HL-60 (cell line): ENCODE data around the gene NALCN.

Experiments used
- DNase-seq, 2 experiments: peaks; one replicate each; pipeline ENCODE4 v3.0.0-alpha.2; 2010 to 2020; ENCODE audit warnings: low read depth in 1 of 2, low spot score in 1 of 2
- H3K27ac ChIP-seq: fragments of 250-450 bp; sonication (Bioruptor Pico); replicated peaks from 2 replicates; pipeline ENCODE4 v1.5.1; 2020; ENCODE audit warnings: mild to moderate bottlenecking, moderate library complexity
- H3K27me3 ChIP-seq: fragments of 250-450 bp; sonication (Bioruptor Pico); 2 replicates; pipeline ENCODE4 v1.5.1; 2021; ENCODE audit warnings: mild to moderate bottlenecking, moderate library complexity; ENCODE audit not compliant: insufficient read depth, poor library complexity, severe bottlenecking
- H3K4me3 ChIP-seq: replicated peaks from 2 replicates; pipeline ENCODE4 v1.5.1; 2011; ENCODE audit warnings: mild to moderate bottlenecking, control low read depth, low read length; ENCODE audit not compliant: insufficient read depth
- GABPA ChIP-seq: IDR thresholded peaks from 2 replicates; pipeline ENCODE4 v1.6.1; 2012; ENCODE audit warnings: low read depth
- POLR2AphosphoS5 ChIP-seq: IDR thresholded peaks from 2 replicates; pipeline ENCODE4 v1.6.1; 2012; ENCODE audit warnings: low read depth
- SPI1 ChIP-seq: IDR thresholded peaks from 2 replicates; pipeline ENCODE4 v1.6.1; 2012; ENCODE audit warnings: low read depth, mild to moderate bottlenecking, borderline replicate concordance
- TF ChIP-seq, protein P1 (sequence below): IDR thresholded peaks from one replicate; pipeline ENCODE4 v1.5.1; 2011; ENCODE audit warnings: low read length, control low read depth, inconsistent platforms; ENCODE audit not compliant: insufficient read depth
- TF ChIP-seq, protein P2 (sequence below): IDR thresholded peaks from 2 replicates; pipeline ENCODE4 v1.6.1; 2012; ENCODE audit warnings: low read depth; ENCODE audit not compliant: insufficient replicate concordance

The NALCN gene

DNA sequence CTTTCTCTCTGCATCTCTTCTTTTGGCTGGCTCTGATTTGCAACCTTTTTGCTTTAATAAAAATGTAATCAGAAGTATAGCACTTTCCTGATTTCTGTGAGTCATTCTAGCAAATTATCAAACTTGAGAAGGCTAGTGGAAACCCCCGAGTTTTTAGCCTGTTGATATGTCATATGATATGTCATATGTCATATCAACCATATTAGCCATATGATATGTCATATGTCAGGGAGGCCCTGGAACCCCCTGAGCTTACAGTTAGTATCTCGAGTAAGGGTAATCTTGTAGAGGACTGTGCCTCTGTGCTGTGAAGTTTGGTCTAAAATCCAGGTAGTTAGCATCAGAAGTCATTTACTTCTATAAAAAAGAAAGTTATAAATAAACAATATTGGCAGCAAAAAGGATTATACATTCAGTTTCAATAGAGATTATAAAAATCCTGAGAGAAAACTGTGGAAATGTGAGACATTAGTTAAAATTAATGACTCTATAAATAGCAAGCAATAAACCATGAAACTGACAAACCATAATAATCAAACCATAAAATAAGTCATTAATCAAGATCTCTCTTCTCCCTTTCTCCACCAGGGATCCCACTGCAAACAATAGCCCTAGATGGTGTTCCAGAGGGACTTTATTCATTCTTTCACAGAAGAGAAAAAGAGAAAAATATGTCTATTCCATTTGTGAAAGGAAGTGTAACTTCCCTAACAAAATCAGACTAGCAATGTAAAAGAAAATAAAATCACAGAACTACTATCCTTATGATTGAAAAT, 167.4 kb downstream of the NALCN start:
- TF ChIP-seq, protein P1, sequence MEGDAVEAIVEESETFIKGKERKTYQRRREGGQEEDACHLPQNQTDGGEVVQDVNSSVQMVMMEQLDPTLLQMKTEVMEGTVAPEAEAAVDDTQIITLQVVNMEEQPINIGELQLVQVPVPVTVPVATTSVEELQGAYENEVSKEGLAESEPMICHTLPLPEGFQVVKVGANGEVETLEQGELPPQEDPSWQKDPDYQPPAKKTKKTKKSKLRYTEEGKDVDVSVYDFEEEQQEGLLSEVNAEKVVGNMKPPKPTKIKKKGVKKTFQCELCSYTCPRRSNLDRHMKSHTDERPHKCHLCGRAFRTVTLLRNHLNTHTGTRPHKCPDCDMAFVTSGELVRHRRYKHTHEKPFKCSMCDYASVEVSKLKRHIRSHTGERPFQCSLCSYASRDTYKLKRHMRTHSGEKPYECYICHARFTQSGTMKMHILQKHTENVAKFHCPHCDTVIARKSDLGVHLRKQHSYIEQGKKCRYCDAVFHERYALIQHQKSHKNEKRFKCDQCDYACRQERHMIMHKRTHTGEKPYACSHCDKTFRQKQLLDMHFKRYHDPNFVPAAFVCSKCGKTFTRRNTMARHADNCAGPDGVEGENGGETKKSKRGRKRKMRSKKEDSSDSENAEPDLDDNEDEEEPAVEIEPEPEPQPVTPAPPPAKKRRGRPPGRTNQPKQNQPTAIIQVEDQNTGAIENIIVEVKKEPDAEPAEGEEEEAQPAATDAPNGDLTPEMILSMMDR: no peak
- TF ChIP-seq SPI1: no peak
- TF ChIP-seq, protein P2, sequence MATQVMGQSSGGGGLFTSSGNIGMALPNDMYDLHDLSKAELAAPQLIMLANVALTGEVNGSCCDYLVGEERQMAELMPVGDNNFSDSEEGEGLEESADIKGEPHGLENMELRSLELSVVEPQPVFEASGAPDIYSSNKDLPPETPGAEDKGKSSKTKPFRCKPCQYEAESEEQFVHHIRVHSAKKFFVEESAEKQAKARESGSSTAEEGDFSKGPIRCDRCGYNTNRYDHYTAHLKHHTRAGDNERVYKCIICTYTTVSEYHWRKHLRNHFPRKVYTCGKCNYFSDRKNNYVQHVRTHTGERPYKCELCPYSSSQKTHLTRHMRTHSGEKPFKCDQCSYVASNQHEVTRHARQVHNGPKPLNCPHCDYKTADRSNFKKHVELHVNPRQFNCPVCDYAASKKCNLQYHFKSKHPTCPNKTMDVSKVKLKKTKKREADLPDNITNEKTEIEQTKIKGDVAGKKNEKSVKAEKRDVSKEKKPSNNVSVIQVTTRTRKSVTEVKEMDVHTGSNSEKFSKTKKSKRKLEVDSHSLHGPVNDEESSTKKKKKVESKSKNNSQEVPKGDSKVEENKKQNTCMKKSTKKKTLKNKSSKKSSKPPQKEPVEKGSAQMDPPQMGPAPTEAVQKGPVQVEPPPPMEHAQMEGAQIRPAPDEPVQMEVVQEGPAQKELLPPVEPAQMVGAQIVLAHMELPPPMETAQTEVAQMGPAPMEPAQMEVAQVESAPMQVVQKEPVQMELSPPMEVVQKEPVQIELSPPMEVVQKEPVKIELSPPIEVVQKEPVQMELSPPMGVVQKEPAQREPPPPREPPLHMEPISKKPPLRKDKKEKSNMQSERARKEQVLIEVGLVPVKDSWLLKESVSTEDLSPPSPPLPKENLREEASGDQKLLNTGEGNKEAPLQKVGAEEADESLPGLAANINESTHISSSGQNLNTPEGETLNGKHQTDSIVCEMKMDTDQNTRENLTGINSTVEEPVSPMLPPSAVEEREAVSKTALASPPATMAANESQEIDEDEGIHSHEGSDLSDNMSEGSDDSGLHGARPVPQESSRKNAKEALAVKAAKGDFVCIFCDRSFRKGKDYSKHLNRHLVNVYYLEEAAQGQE: no peak
- no peak for TF ChIP-seq POLR2AphosphoS5
- TF ChIP-seq GABPA: no peak
- Histone ChIP-seq H3K4me3 (no peak overlapping the region), H3K27me3 (no peaks in the 10 kb centered on the region), H3K27ac (no peak overlapping the region)
- no peak for DNase-seq

DNA sequence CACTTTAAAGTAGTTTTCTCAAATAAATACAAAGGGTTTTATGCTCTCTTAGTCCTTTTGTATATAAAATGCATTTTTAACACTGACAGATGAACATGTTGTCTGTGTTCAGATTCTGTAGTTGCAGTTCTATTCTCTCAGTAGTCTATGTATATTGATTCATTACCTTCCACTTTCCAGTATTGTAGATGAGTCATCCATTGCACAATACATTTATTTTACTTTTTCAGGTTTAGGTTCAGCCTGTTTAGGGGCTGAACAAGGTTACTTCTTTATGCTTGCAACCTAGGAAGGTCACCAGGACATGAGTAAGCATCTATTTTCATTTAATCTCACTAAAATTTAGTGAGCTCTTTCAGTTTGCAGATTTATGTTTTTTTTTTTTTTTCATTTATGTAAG, 173.6 kb downstream of the NALCN start:
- TF ChIP-seq GABPA: no peak
- TF ChIP-seq SPI1: no peak
- TF ChIP-seq POLR2AphosphoS5: no peak
- TF ChIP-seq, protein P2: no peak
- TF ChIP-seq, protein P1: no peak
- Histone ChIP-seq H3K4me3 (no peak overlapping the region), H3K27ac (no peak overlapping the region), H3K27me3 (no peaks in the 10 kb centered on the region)
- no peak for DNase-seq

DNA sequence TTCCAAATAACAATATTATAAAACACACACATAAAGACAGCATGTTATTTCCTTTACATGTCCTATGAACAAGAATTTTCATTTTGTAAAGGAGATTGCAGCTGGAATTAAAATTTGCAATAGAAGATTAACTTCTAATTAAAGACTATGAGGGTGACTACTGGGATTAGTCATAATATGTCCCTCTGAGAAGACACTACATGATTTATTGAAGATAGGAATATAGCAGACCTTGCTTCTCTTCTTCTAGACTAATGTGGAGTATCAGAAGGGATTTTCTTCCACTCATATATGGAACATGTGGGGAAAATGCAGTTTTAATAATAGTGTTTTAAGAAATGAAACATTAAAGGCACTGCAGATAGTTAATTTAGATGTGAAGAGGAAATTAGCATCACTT, 177.8 kb downstream of the NALCN start:
- Histone ChIP-seq H3K27me3 (no peaks in the 10 kb centered on the region), H3K4me3 (no peak overlapping the region), H3K27ac (no peak overlapping the region)
- TF ChIP-seq POLR2AphosphoS5: no peak
- TF ChIP-seq, protein P2: no peak
- no peak for TF ChIP-seq GABPA
- no peak for TF ChIP-seq SPI1
- TF ChIP-seq, protein P1: no peak
- no peak for DNase-seq
